Ectodermal cell (in vitro differentiated cells): ENCODE measurements around the gene KRT86.

Source experiments
- H3K27ac ChIP-seq: 2 replicates; pipeline ENCODE4 v1.7.0; 2013; ENCODE audit warnings: mild to moderate bottlenecking, low read depth, low read length; ENCODE audit not compliant: insufficient read depth, poor library complexity, severe bottlenecking
- H3K27me3 ChIP-seq: 2 replicates; pipeline ENCODE4 v1.7.0; 2013; ENCODE audit warnings: mild to moderate bottlenecking, low read length; ENCODE audit not compliant: insufficient read depth, control insufficient read depth, poor library complexity, severe bottlenecking
- H3K36me3 ChIP-seq: one replicate; pipeline ENCODE4 v1.7.0; 2013; ENCODE audit warnings: low read length; ENCODE audit not compliant: control insufficient read depth, insufficient read depth
- H3K4me1 ChIP-seq: one replicate; pipeline ENCODE4 v1.7.0; 2013; ENCODE audit warnings: low read length; ENCODE audit not compliant: control insufficient read depth, insufficient read depth
- H3K4me3 ChIP-seq: 2 replicates; pipeline ENCODE4 v1.7.0; 2013; ENCODE audit warnings: low read depth, low read length, control low read depth; ENCODE audit not compliant: insufficient read depth
- H3K9me3 ChIP-seq: 2 replicates; pipeline ENCODE4 v1.7.0; 2013; ENCODE audit warnings: mild to moderate bottlenecking, low read length, moderate library complexity; ENCODE audit not compliant: control insufficient read depth
- WGBS, 2 experiments: methylation state at CpG; one replicate each; pipeline ENCODE4 v1.1.7; 2013; ENCODE audit warnings: missing lambda C conversion rate in 2 of 2; 5-methylcytosine and 5-hydroxymethylcytosine counted together

Gene KRT86

DNA sequence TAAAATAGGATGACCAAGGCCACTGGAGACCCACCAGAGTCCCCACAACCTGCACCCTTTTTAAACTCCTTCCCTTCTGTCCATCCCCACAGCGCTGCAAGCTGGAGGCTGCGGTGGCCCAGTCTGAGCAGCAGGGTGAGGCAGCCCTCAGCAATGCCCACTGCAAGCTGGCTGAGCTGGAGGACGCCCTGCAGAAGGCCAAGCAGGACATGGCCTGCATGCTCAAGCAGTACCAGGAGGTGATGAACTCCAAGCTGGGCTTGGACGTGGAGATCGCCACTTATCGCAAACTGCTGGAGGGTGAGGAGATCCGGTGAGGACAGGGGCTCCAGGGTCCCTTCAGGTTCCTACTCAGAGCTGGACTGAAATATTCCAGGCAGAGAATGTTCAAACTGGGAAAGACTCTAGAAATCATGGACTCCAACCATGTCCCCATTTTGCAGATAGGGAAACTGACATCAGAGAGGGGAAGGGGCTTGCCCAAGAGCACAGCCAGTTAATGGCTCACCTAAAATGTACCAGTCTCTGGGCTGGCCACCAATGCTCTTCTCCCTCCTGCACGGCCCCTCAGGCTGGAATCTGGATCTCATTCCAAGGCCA is 75.7 kb downstream of the KRT86 start:
- Histone ChIP-seq H3K27me3 (no peaks in the 10 kb centered on the region), H3K27ac (no peak overlapping the region), H3K4me1 (no peaks in the 10 kb centered on the region), H3K9me3 (no peaks in the 10 kb centered on the region), H3K36me3 (no peaks in the 10 kb centered on the region), H3K4me3 (no peak overlapping the region)
- 93 to 94% methylated on average over 8 of the region's 8 CpGs for WGBS, 2 experiments

DNA sequence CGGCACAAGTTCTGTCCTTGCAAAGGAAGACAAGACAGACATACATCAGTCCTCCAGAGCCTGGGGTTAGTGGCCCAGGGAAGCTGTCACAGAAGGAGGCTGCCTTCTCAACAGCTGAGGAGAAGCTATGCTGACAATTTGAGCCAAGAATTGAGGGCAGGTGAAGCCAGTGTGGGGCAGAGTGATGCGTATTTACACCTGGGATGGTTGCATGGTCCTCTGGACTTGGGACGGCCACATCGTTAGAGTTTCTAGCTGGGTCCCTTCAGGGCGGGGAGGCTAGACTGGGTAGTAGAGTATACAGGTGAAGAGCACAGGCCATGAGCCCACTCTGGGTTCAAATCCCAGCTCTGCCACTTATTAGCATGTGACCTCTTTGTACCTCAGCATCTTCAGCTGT is 76.3 kb downstream of the KRT86 start:
- H3K27ac ChIP-seq: no peak overlapping the region
- 88 to 98% methylated on average over 5 of the region's 5 CpGs for WGBS, 2 experiments
- H3K9me3 ChIP-seq: no peaks in the 10 kb centered on the region
- H3K27me3 ChIP-seq: no peaks in the 10 kb centered on the region
- no peaks in the 10 kb centered on the region for H3K4me1 ChIP-seq
- H3K36me3 ChIP-seq: no peaks in the 10 kb centered on the region
- no peak overlapping the region for H3K4me3 ChIP-seq

DNA sequence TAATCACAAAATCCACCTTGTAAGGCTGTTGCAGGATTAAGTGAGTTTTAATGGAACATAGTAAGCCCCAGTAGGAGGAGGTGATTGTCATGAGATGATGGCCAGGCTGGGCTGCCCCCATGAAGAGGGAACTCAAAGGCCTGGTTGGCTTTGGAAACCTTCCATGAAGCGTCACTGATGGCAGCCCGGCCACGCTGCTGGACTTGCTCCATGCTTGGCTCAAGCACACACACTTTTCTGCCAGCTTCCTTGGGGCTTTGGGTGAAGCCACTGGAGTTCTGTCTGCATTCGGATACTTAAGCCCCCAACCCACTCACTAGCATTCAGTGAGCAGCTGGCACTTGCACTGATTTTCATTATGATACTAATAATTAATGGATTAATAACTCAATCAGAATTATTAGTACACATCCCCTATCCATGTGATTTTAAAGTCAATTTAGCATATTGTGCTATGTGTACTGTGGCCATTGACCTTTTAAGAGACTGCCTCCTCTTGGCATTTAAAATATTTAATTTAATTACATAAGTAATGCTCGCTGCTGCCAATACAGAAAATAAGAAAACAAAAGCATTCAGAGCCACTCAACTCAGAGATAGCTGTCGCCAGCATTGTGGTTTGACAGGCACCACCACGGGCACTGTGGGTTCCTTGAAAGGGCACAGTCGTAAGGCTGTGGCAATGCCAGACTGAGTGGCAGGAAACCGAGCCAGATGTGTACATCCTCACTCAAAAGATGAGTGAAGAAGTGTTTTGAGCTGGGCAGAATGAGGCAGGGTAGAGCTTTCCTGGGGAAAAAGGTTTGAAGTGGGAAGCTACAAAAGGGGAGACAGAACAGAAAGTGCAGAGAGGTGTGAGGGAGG is 77.0 kb downstream of the KRT86 start:
- Histone ChIP-seq H3K4me3 (no peak overlapping the region), H3K4me1 (no peaks in the 10 kb centered on the region), H3K9me3 (no peaks in the 10 kb centered on the region), H3K27ac (no peak overlapping the region), H3K27me3 (no peaks in the 10 kb centered on the region), H3K36me3 (no peaks in the 10 kb centered on the region)
- 92 to 93% methylated on average over 9 of the region's 9 CpGs for WGBS, 2 experiments

DNA sequence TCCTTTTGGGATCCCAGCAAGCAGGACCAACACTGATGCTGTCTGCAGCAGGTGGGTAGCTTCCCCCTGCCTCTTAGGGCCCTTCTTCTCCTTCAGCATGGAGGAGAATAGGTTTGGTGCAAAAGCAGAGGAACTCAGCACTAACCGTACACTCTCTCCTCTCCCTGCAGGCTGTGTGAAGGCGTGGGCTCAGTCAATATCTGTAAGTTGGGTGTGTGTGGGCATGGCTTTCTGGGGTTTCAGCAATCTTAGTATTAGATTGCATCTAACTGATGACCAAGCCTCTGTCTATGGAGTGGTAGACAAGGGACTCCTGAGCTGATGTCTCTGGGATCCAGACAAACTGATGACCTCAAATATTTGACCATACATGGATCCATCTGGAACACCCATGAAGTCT is 78.5 kb downstream of the KRT86 start:
- Histone ChIP-seq H3K27ac (no peak overlapping the region), H3K4me3 (no peak overlapping the region), H3K9me3 (no peaks in the 10 kb centered on the region), H3K27me3 (no peaks in the 10 kb centered on the region), H3K4me1 (no peaks in the 10 kb centered on the region), H3K36me3 (no peaks in the 10 kb centered on the region)
- WGBS, 2 experiments: 83 to 91% methylated on average over 1 to 2 of the region's 2 CpGs

DNA sequence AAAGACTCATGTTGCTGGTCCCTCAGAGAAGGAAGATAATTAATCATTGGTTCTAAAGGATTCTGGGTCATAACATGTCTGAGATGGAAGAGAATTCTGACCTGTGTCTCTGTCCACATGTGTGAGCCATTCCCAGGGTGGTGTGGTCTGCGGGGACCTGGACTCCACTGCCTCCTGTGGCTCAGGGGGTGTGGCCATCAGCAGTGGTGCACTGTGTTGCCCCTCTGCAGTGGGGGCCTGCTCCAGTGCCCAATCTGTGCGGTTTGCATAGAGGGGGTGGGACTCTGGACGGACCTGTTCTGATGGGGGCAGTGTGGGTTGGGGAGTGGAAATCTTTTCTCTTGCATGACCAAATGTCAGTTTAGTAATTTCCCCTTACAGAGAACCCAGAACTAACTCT is 79.3 kb downstream of the KRT86 start:
- no peaks in the 10 kb centered on the region for H3K27me3 ChIP-seq
- H3K27ac ChIP-seq: no peak overlapping the region
- no peaks in the 10 kb centered on the region for H3K4me1 ChIP-seq
- 84 to 92% methylated on average over 3 of the region's 3 CpGs for WGBS, 2 experiments
- no peaks in the 10 kb centered on the region for H3K36me3 ChIP-seq
- H3K9me3 ChIP-seq: no peaks in the 10 kb centered on the region
- H3K4me3 ChIP-seq: no peak overlapping the region

DNA sequence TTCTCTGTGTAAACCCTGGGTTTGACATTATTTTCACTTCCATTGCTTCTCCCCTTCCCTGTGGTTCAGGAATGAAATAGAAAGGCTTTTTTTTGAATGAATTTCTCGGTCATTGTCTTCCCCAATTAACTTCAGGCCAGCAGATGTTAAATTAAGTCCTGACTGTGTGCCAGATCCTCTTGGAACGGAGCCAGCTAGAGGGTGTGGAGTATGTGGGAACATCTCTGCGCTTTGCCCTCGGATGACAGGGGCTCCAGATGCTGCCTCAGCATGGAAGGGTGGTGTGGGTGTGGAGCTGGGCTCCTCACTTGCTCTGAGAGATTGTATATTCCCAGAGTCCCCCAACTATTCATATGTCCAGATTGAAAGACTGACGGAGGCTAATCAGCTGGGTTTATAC is 79.8 kb downstream of the KRT86 start:
- Histone ChIP-seq H3K27ac (no peak overlapping the region), H3K4me1 (no peaks in the 10 kb centered on the region), H3K9me3 (no peaks in the 10 kb centered on the region), H3K36me3 (no peaks in the 10 kb centered on the region), H3K4me3 (no peak overlapping the region), H3K27me3 (no peaks in the 10 kb centered on the region)
- 71 to 75% methylated on average over 5 of the region's 5 CpGs for WGBS, 2 experiments

DNA sequence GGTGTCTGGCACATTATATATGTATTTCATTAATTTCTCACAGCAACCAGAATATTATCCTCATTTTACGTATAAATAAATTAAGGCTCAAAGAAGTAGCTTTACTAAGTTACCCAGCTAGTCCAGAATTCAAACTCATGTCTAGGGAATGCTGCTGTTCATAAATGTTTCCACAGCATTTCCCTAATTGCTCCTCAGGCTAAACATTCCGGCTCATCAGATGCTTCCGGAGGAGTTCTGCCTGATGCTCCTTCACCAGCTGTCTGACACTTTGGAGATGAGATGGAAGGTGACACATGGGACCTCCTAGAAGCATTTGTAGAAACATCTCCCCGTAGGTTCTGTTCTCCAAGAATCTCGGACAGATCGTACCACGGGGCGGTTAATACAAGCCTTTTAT is 80.7 kb downstream of the KRT86 start:
- 96% methylated on average over 8 of the region's 8 CpGs for WGBS, 2 experiments
- Histone ChIP-seq H3K36me3 (no peaks in the 10 kb centered on the region), H3K4me1 (no peaks in the 10 kb centered on the region), H3K4me3 (no peak overlapping the region), H3K27ac (no peak overlapping the region), H3K27me3 (no peaks in the 10 kb centered on the region), H3K9me3 (no peaks in the 10 kb centered on the region)

DNA sequence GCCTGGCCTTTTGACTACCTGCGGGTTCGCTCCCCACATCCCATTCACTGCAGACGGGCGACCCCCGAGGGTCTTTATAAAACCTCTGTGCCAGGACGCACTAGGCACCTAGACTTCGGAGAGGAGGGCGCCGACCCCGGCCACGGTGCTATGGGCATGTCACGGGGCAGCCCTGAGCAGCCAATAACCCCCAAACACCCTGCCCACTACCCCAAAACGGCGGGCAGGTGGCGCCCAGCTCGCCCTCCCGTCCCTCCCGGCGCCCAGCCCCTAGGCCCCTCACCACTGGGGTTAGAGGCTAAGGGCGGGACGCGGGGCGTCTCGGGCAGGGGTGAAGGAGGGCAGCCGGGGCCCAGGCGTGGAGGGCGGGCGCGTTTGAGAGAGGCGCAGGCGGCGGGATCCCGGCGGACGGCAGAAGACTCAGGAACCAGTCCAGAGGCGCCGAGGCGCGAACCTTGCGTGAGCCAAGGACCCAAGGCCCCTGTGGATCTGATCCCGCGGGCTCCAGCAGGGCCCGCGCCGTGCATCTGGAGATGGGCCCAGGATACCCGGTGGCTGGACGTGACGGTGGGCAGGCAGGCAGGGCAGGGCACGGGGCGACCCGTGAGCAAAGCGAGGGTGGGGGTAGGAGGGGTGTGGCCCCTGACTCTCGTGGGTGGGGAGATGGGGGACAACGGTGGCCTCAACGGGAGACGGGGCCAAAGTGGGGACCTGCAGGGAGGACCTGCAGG is 81.8 kb downstream of the KRT86 start:
- WGBS, 2 experiments: 96% methylated on average over 56 of the region's 56 CpGs
- H3K4me3 ChIP-seq: no peak overlapping the region
- H3K9me3 ChIP-seq: no peaks in the 10 kb centered on the region
- no peaks in the 10 kb centered on the region for H3K27me3 ChIP-seq
- H3K27ac ChIP-seq: no peak overlapping the region
- no peaks in the 10 kb centered on the region for H3K4me1 ChIP-seq
- no peaks in the 10 kb centered on the region for H3K36me3 ChIP-seq

DNA sequence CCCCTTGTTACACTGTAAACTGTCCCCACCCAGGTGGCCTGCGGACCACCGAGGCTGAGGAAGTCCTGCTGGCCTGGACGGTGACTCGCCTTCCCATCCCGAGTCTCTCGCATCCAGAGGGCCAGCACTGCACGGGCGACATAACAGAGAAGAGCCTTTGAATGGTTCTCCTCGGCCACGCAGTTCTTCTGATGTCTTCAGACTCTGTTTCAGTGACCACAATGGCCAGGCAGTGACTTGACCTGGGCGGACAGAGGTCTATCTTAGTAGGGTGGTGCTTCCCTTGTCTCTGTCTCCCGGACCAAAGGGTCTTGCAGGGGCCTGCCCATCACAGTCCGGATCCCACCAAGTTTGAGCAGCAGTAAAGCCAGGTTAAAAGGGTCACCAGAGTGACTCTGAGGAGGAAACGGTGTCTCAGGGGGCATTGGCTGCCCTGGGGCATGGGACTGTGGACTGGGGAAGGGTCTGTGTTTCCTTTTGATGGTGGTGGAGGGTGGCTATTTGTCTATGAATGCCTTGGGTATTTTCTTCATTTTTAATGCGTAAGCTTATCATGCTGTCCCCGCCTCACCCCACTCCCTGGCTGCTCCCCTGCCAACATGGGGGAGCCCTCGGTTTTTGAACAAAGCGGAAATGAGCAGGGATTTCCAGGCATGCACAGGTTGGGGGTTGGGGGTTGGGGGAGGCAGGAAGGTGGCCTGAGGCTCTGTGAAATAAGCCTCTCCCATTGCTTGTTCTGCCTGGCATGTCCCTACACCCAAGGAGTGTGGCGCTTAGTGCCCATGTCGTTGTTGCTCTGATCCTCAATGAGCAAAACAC is 82.5 kb downstream of the KRT86 start:
- Histone ChIP-seq H3K27me3 (no peaks in the 10 kb centered on the region), H3K27ac (no peak overlapping the region), H3K4me3 (no peak overlapping the region), H3K36me3 (no peaks in the 10 kb centered on the region), H3K4me1 (no peaks in the 10 kb centered on the region), H3K9me3 (no peaks in the 10 kb centered on the region)
- 95 to 97% methylated on average over 20 of the region's 20 CpGs for WGBS, 2 experiments
